ENCODE data around the gene PERCC1. TPM values are rescaled to one million over a fixed set of nuclear protein-coding genes. Genes with fewer than 3 reads are reported as not detected.

PERCC1 gene
- total RNA-seq, 2 experiments from 2014 or later = 0.31 TPM; not detected in 1

- intact Hi-C loops (cut with micrococcal nuclease) = no loop called here
- Mint-ChIP-seq H3K27ac (no peak overlapping the region), H3K36me3 (ENCODE audit: low read depth) (no peaks in the 10 kb centered on the region), H3K4me1 (ENCODE audit: low read depth) (peaks cover 2% of the 10 kb centered on the region), H3K9me3 (no peaks in the 10 kb centered on the region), H3K27me3 (ENCODE audit: low read depth) (no peaks in the 10 kb centered on the region), H3K4me3 (peak overlapping the region; percentile 39)
- CTCF ChIA-PET = no interaction called here
- no peak for DNase-seq
Observed at GRCh38 chr16:1431497-1432270, 806 bp downstream of the PERCC1 start.

GRCh38 chr16:1432388-1433262, 1.7 kb downstream of the PERCC1 start:
- intact Hi-C loops (cut with micrococcal nuclease) = no loop called here
- Mint-ChIP-seq H3K27ac (no peak overlapping the region), H3K4me1 (ENCODE audit: low read depth) (peaks cover 2% of the 10 kb centered on the region), H3K27me3 (ENCODE audit: low read depth) (no peaks in the 10 kb centered on the region), H3K36me3 (ENCODE audit: low read depth) (no peaks in the 10 kb centered on the region), H3K9me3 (no peaks in the 10 kb centered on the region), H3K4me3 (peak overlapping the region; percentile 39)
- CTCF ChIA-PET = interaction anchor here (1.4 kb wide), 1 partner anchor 131 kb away, joined by 3 read pairs; no protein-coding TSS in a partner anchor
- DNase-seq = no peak

- Mint-ChIP-seq H3K4me1 (ENCODE audit: low read depth) (peaks cover 2% of the 10 kb centered on the region), H3K4me3 (no peak overlapping the region), H3K27me3 (ENCODE audit: low read depth) (no peaks in the 10 kb centered on the region), H3K36me3 (ENCODE audit: low read depth) (no peaks in the 10 kb centered on the region), H3K27ac (no peak overlapping the region), H3K9me3 (no peaks in the 10 kb centered on the region)
- DNase-seq = no peak
- CTCF ChIA-PET = interaction anchor here (1.4 kb wide), 1 partner anchor 132 kb away, joined by 3 read pairs; no protein-coding TSS in a partner anchor
- intact Hi-C loops (cut with micrococcal nuclease) = no loop called here
Observed at GRCh38 chr16:1433263-1433560, 2.3 kb downstream of the PERCC1 start.

GRCh38 chr16:1433756-1434155, 2.9 kb downstream of the PERCC1 start:
- intact Hi-C loops (cut with micrococcal nuclease) = no loop called here
- Mint-ChIP-seq H3K4me3 (no peak overlapping the region), H3K27ac (no peak overlapping the region), H3K36me3 (ENCODE audit: low read depth) (no peaks in the 10 kb centered on the region), H3K4me1 (ENCODE audit: low read depth) (peaks cover 2% of the 10 kb centered on the region), H3K27me3 (ENCODE audit: low read depth) (no peaks in the 10 kb centered on the region), H3K9me3 (no peaks in the 10 kb centered on the region)
- no peak for DNase-seq
- CTCF ChIA-PET = no interaction called here

GRCh38 chr16:1434644-1435592, 4.0 kb downstream of the PERCC1 start:
- H3K36me3 Mint-ChIP-seq (ENCODE audit: low read depth) = no peaks in the 10 kb centered on the region
- intact Hi-C loops (cut with micrococcal nuclease) = no loop called here
- CTCF ChIA-PET = no interaction called here
- H3K27me3 Mint-ChIP-seq (ENCODE audit: low read depth) = no peaks in the 10 kb centered on the region
- H3K4me1 Mint-ChIP-seq (ENCODE audit: low read depth) = peaks cover 2% of the 10 kb centered on the region
- no peaks in the 10 kb centered on the region for H3K9me3 Mint-ChIP-seq
- no peak overlapping the region for H3K4me3 Mint-ChIP-seq
- DNase-seq = no peak
- no peak overlapping the region for H3K27ac Mint-ChIP-seq

- H3K4me1 Mint-ChIP-seq (ENCODE audit: low read depth) = peaks cover 2% of the 10 kb centered on the region
- H3K36me3 Mint-ChIP-seq (ENCODE audit: low read depth) = no peaks in the 10 kb centered on the region
- CTCF ChIA-PET = no interaction called here
- DNase-seq = no peak
- intact Hi-C loops (cut with micrococcal nuclease) = no loop called here
- no peak overlapping the region for H3K27ac Mint-ChIP-seq
- H3K9me3 Mint-ChIP-seq = no peaks in the 10 kb centered on the region
- no peaks in the 10 kb centered on the region for H3K27me3 Mint-ChIP-seq (ENCODE audit: low read depth)
- no peak overlapping the region for H3K4me3 Mint-ChIP-seq
Observed at GRCh38 chr16:1435921-1436697, 5.2 kb downstream of the PERCC1 start.

- Mint-ChIP-seq H3K4me1 (ENCODE audit: low read depth) (peaks cover 2% of the 10 kb centered on the region), H3K36me3 (ENCODE audit: low read depth) (no peaks in the 10 kb centered on the region), H3K27me3 (ENCODE audit: low read depth) (no peaks in the 10 kb centered on the region), H3K4me3 (no peak overlapping the region), H3K9me3 (no peaks in the 10 kb centered on the region), H3K27ac (no peak overlapping the region)
- intact Hi-C loops (cut with micrococcal nuclease) = no loop called here
- CTCF ChIA-PET = no interaction called here
- DNase-seq = no peak
Observed at GRCh38 chr16:1436731-1437355, 6.0 kb downstream of the PERCC1 start.

- H3K9me3 Mint-ChIP-seq = no peaks in the 10 kb centered on the region
- DNase-seq = no peak
- no peak overlapping the region for H3K4me3 Mint-ChIP-seq
- no peak overlapping the region for H3K27ac Mint-ChIP-seq
- no peaks in the 10 kb centered on the region for H3K27me3 Mint-ChIP-seq (ENCODE audit: low read depth)
- H3K4me1 Mint-ChIP-seq (ENCODE audit: low read depth) = no peaks in the 10 kb centered on the region
- H3K36me3 Mint-ChIP-seq (ENCODE audit: low read depth) = no peaks in the 10 kb centered on the region
- intact Hi-C loops (cut with micrococcal nuclease) = no loop called here
- CTCF ChIA-PET = no interaction called here
Observed at GRCh38 chr16:1437606-1438005, 6.7 kb downstream of the PERCC1 start.

- Mint-ChIP-seq H3K36me3 (ENCODE audit: low read depth) (no peaks in the 10 kb centered on the region), H3K4me3 (no peak overlapping the region), H3K9me3 (no peaks in the 10 kb centered on the region), H3K27me3 (ENCODE audit: low read depth) (no peaks in the 10 kb centered on the region), H3K27ac (no peak overlapping the region), H3K4me1 (ENCODE audit: low read depth) (no peaks in the 10 kb centered on the region)
- DNase-seq = no peak
- CTCF ChIA-PET = no interaction called here
- intact Hi-C loops (cut with micrococcal nuclease) = no loop called here
Observed at GRCh38 chr16:1438229-1439057, 7.6 kb downstream of the PERCC1 start.

GRCh38 chr16:1439058-1439698, 8.3 kb downstream of the PERCC1 start:
- CTCF ChIA-PET = no interaction called here
- no peak for DNase-seq
- Mint-ChIP-seq H3K4me1 (ENCODE audit: low read depth) (no peaks in the 10 kb centered on the region), H3K9me3 (no peaks in the 10 kb centered on the region), H3K27ac (no peak overlapping the region), H3K4me3 (no peak overlapping the region), H3K36me3 (ENCODE audit: low read depth) (no peaks in the 10 kb centered on the region), H3K27me3 (ENCODE audit: low read depth) (no peaks in the 10 kb centered on the region)
- intact Hi-C loops (cut with micrococcal nuclease) = no loop called here

Data from activated naive CD4-positive, alpha-beta T cell treated with anti-CD3 and anti-CD28 coated beads for 36 hours (primary cell).